PC-9 (cell line): ENCODE results near the gene SYK. TPM values are rescaled to one million over a fixed set of nuclear protein-coding genes. Genes with fewer than 3 reads are reported as not detected.

Source experiments
- BruUV-seq: library from RNA; stranded (reverse); fragments of 400-500 nt; replicated peaks from 2 replicates; lab custom pipeline; 2021; lab: Mats Ljungman, UMichigan
- CTCF ChIA-PET: fragments of 300-600 bp; sonication (Branson Sonifier 250); formaldehyde crosslinking; loops from one replicate; lab custom pipeline; 2022; ENCODE audit warnings: antibody characterized with exemption; lab: Charles Lee
- POLR2A ChIA-PET: fragments of 300-600 bp; sonication (Branson Sonifier 250); formaldehyde crosslinking; loops from one replicate; lab custom pipeline; 2022; ENCODE audit warnings: antibody characterized with exemption; ENCODE audit not compliant: unreplicated experiment; lab: Charles Lee
- DNase-seq, 2 experiments: peaks; one replicate each; pipeline versions ENCODE4 v3.0.0 to v3.0.0-alpha.2; 2015 to 2022; ENCODE audit warnings: mixed read lengths in 1 of 2
- H2AFZ ChIP-seq: fragments of 200-600 bp; sonication (generic); 2 replicates; pipeline ENCODE4 v1.8.1; 2017; ENCODE audit warnings: antibody characterized with exemption
- H3F3A ChIP-seq: fragments of 200-600 bp; sonication (generic); 2 replicates; pipeline ENCODE4 v1.8.1; 2017; ENCODE audit warnings: antibody characterized with exemption, mild to moderate bottlenecking, low read depth; ENCODE audit not compliant: insufficient read depth
- H3K27ac ChIP-seq: fragments of 200-600 bp; sonication (generic); 2 replicates; pipeline ENCODE4 v1.6.1; 2016; ENCODE audit warnings: mixed run types
- H3K27me3 ChIP-seq: fragments of 200-600 bp; sonication (generic); 2 replicates; pipeline ENCODE4 v1.6.1; 2016; ENCODE audit warnings: low read depth, mixed run types; ENCODE audit not compliant: insufficient read depth
- H3K36me3 ChIP-seq: fragments of 200-600 bp; sonication (generic); 2 replicates; pipeline ENCODE4 v1.6.1; 2016; ENCODE audit warnings: low read depth, mixed run types
- H3K4me1 ChIP-seq: fragments of 200-600 bp; sonication (generic); replicated peaks from 2 replicates; pipeline ENCODE4 v1.6.1; 2016; ENCODE audit warnings: mixed run types; ENCODE audit not compliant: insufficient read depth
- H3K4me2 ChIP-seq: fragments of 200-600 bp; sonication (generic); 2 replicates; pipeline ENCODE4 v1.6.1; 2017; ENCODE audit warnings: mixed run types
- H3K4me3 ChIP-seq: fragments of 200-600 bp; sonication (generic); 2 replicates; pipeline ENCODE4 v1.6.1; 2016; ENCODE audit warnings: mixed run types
- H3K79me2 ChIP-seq: fragments of 200-600 bp; sonication (generic); 2 replicates; pipeline ENCODE4 v1.6.1; 2017; ENCODE audit warnings: low read depth, mixed run types
- H3K9me2 ChIP-seq: fragments of 200-600 bp; sonication (generic); 2 replicates; pipeline ENCODE4 v1.8.1; 2017; ENCODE audit warnings: mild to moderate bottlenecking; ENCODE audit not compliant: insufficient read depth
- H3K9me3 ChIP-seq: fragments of 200-600 bp; sonication (generic); 2 replicates; pipeline ENCODE4 v1.8.1; 2016; ENCODE audit warnings: low read depth; ENCODE audit not compliant: insufficient read depth
- H4K20me1 ChIP-seq: fragments of 200-600 bp; sonication (generic); 2 replicates; pipeline ENCODE4 v1.8.1; 2017; ENCODE audit not compliant: insufficient read depth
- CTCF ChIP-seq: fragments of 200-600 bp; sonication (generic); conservative IDR thresholded peaks from 2 replicates; pipeline ENCODE4 v1.6.1; 2017; ENCODE audit warnings: mixed run types, antibody characterized with exemption, mild to moderate bottlenecking, moderate library complexity
- EZH2 ChIP-seq: fragments of 200-600 bp; sonication (generic); IDR thresholded peaks from 2 replicates; pipeline ENCODE4 v1.8.0; 2017; ENCODE audit warnings: antibody characterized with exemption, low read depth
- intact Hi-C: fragments of 100-400 bp; cut with micrococcal nuclease; formaldehyde crosslinking; loops from one replicate; pipeline ENCODE4 v1.10.0; 2022; ENCODE audit not compliant: unreplicated experiment
- total RNA-seq: library from RNA; stranded (reverse); gene quantifications from 2 replicates; pipeline ENCODE4 v1.2.3, GENCODE V29; 2021

Gene SYK
- total RNA-seq, 1 experiment from 2014 or later, result 32.1 TPM

- Histone ChIP-seq H3K4me1 (0 out of 2 replicates have a peak, but pooled peaks cover 5% of the 10 kb centered on the region), H3K27ac (no peak overlapping the region), H4K20me1 (no peaks in the 10 kb centered on the region), H3K27me3 (no peaks in the 10 kb centered on the region), H2AFZ (no peak overlapping the region), H3K79me2 (no peaks in the 10 kb centered on the region), H3K9me3 (no peaks in the 10 kb centered on the region), H3K4me2 (no peak overlapping the region), H3K36me3 (0 out of 2 replicates have a peak, but pooled peaks cover 2% of the 10 kb centered on the region), H3K9me2 (no peaks in the 10 kb centered on the region), H3K4me3 (no peak overlapping the region), H3F3A (no peaks in the 10 kb centered on the region)
- ChIA-PET CTCF (no interaction called here), POLR2A (no interaction called here)
- DNase-seq, result no peak
- no TSS peak for BruUV-seq
- intact Hi-C loops, result loop anchor here (1.0 to 5.0 kb wide), 4 partner anchors 97 to 1273 kb away; no protein-coding TSS in a partner anchor
- TF ChIP-seq EZH2 (no peak), CTCF (peak; percentile 15; the same call in 1 of the 2 replicates)
These were observed 69.8 kb downstream of the SYK start for GRCh38 chr9:90871327-90871935.

- Histone ChIP-seq H3K4me1 (0 out of 2 replicates have a peak, but pooled peaks cover 5% of the 10 kb centered on the region), H3K79me2 (no peaks in the 10 kb centered on the region), H3K4me2 (no peak overlapping the region), H2AFZ (no peak overlapping the region), H3K4me3 (no peak overlapping the region), H3F3A (no peaks in the 10 kb centered on the region), H3K27me3 (no peaks in the 10 kb centered on the region), H3K9me3 (no peaks in the 10 kb centered on the region), H3K27ac (no peak overlapping the region), H4K20me1 (no peaks in the 10 kb centered on the region), H3K9me2 (no peaks in the 10 kb centered on the region), H3K36me3 (0 out of 2 replicates have a peak, but pooled peaks cover under 1% of the 10 kb centered on the region)
- TF ChIP-seq CTCF, result no peak
- POLR2A ChIA-PET, result no interaction called here
- no peak for DNase-seq
- CTCF ChIA-PET, result no interaction called here
- BruUV-seq, result no TSS peak
- intact Hi-C loops, result loop anchor here (5.0 kb wide), 1 partner anchor 116 kb away; no protein-coding TSS in a partner anchor
These were observed 71.2 kb downstream of the SYK start for GRCh38 chr9:90872835-90873294.

GRCh38 chr9:90873422-90873821 lies 71.8 kb downstream of the SYK start:
- no TSS peak for BruUV-seq
- H3K4me2 ChIP-seq, result no peak overlapping the region

More at GRCh38 chr9:90873422-90873821, 71.8 kb downstream of the SYK start:
- Histone ChIP-seq H3K79me2 (no peaks in the 10 kb centered on the region), H4K20me1 (no peaks in the 10 kb centered on the region), H3K4me3 (no peak overlapping the region), H3K27me3 (no peaks in the 10 kb centered on the region), H3K9me3 (no peaks in the 10 kb centered on the region), H3K9me2 (no peaks in the 10 kb centered on the region), H3K36me3 (no peaks in the 10 kb centered on the region), H3K27ac (no peak overlapping the region), H3F3A (no peaks in the 10 kb centered on the region), H2AFZ (no peak overlapping the region), H3K4me1 (0 out of 2 replicates have a peak, but pooled peaks cover 4% of the 10 kb centered on the region)
- CTCF ChIA-PET, result no interaction called here
- no peak for DNase-seq
- intact Hi-C loops, result loop anchor here (5.0 kb wide), 1 partner anchor 116 kb away; no protein-coding TSS in a partner anchor
- POLR2A ChIA-PET, result no interaction called here
- TF ChIP-seq EZH2 (no peak), CTCF (no peak)
